Measurements from ENCODE around the gene CNOT8. TPM values are rescaled to one million over a fixed set of nuclear protein-coding genes. Genes with fewer than 3 reads are reported as not detected.

The CNOT8 gene
- total RNA-seq, 4 donors from 2014 or later = 70.3 to 123 (median 88.6) TPM

DNA sequence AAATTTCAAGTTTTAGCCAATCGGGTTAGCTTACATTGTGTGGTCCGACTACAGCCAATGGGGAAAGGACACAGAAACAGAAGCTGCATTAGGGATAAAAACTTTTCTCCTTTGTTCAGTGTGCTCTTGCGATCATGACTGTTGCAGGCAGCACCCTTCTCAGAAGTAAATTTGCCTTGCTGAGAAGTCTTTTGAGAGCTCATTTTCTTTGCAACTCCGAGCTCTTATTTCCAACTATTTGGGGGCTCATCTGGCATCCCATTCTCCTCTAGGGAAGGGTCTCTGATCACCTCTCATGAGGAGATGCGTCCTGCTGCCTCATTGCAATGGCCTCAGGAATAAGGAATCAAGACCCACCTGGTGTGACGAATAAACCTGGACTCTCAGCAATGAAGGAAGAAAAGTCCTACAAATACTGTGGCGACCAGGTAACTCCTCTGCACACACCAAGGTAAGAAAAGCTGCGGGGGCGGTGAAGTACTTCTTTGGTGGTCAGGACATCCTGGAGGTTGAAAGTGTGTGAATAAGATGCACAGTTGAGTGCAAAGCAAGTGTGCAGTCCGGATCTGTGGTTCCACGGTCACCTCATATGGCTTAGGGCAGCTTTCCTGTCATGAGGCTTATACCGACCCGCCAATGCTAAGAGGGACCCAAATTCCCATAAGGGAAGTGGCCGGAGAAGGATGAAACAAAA is 20.4 kb downstream of the CNOT8 start:
- Histone ChIP-seq H3K36me3 (peaks cover 32 to 33% of the 10 kb centered on the region in 2 donors), H3K27ac (no peak overlapping the region), H3K4me3 (replicated peaks in 1 of 3) (no peak overlapping the region), H3K27me3 (no peaks in the 10 kb centered on the region), H3K9me3 (no peaks in the 10 kb centered on the region), H3K4me1 (peaks cover 0 to 7% of the 10 kb centered on the region in 2 donors)
- WGBS, 2 donors = 96 to 97% methylated on average over 14 of the region's 14 CpGs
- intact Hi-C loops (cut with DNase I) = no loop called here
- no peak for TF ChIP-seq POLR2A (IDR thresholded peaks at IDR 0.05)
- TF ChIP-seq, protein P1, sequence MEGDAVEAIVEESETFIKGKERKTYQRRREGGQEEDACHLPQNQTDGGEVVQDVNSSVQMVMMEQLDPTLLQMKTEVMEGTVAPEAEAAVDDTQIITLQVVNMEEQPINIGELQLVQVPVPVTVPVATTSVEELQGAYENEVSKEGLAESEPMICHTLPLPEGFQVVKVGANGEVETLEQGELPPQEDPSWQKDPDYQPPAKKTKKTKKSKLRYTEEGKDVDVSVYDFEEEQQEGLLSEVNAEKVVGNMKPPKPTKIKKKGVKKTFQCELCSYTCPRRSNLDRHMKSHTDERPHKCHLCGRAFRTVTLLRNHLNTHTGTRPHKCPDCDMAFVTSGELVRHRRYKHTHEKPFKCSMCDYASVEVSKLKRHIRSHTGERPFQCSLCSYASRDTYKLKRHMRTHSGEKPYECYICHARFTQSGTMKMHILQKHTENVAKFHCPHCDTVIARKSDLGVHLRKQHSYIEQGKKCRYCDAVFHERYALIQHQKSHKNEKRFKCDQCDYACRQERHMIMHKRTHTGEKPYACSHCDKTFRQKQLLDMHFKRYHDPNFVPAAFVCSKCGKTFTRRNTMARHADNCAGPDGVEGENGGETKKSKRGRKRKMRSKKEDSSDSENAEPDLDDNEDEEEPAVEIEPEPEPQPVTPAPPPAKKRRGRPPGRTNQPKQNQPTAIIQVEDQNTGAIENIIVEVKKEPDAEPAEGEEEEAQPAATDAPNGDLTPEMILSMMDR (IDR thresholded peaks at IDR 0.05) = no peak
- no peak for DNase-seq

DNA sequence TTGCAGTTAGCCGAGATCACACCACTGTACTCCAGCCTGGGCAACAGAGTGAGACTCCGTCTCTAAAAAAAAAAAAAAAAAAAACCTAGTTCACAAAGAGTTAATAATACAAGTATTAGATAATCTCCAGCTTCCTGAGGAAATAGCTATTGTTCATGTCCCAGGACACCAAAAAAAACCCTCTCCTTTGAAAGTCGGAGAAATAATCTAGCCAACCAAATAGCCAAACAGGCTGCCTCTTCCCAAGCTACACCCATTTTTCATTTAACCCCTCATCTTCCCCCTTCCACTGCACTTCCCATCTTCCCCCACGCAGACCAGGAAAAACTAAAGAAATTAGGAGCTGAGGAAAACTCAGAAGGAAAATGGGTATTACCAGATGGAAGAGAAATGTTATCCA is 23.6 kb downstream of the CNOT8 start:
- no peak for TF ChIP-seq POLR2A (IDR thresholded peaks at IDR 0.05)
- TF ChIP-seq, protein P1 (IDR thresholded peaks at IDR 0.05) = no peak
- DNase-seq = no peak
- no peaks in the 10 kb centered on the region for H3K9me3 ChIP-seq
- WGBS, 2 donors = 65 to 70% methylated on average over 4 of the region's 4 CpGs
- intact Hi-C loops (cut with DNase I) = no loop called here
- no peak overlapping the region for H3K4me3 ChIP-seq (replicated peaks in 1 of 3)
- H3K27ac ChIP-seq = no peak overlapping the region
- peaks cover 12 to 14% of the 10 kb centered on the region in 2 donors for H3K36me3 ChIP-seq
- no peaks in the 10 kb centered on the region for H3K4me1 ChIP-seq
- no peaks in the 10 kb centered on the region for H3K27me3 ChIP-seq

DNA sequence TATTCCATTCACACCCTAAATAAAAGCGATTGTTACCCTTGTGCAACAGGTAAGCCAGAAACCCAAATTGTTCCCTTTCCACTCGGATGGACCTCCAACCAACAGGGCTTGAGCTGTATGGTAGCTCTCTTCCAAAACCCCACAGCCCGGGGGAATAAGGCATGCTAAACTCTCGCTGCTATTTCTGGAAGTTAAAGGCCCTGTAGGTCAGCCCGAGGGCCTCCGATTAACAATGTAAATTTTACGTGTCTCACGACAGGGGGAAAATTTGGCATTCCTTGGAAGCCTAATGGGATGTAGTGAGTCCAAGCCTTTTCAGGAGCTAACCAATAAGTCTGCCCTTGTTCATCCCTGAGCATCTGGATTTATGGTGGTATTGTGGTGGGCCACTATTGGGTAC is 26.0 kb downstream of the CNOT8 start:
- H3K4me3 ChIP-seq (replicated peaks in 1 of 3) = no peak overlapping the region
- no peaks in the 10 kb centered on the region for H3K9me3 ChIP-seq
- 89 to 95% methylated on average over 8 of the region's 8 CpGs for WGBS, 2 donors
- intact Hi-C loops (cut with DNase I) = no loop called here
- peaks cover 26 to 33% of the 10 kb centered on the region in 2 donors for H3K36me3 ChIP-seq
- no peaks in the 10 kb centered on the region for H3K4me1 ChIP-seq
- no peaks in the 10 kb centered on the region for H3K27me3 ChIP-seq
- DNase-seq = no peak
- TF ChIP-seq, protein P1 (IDR thresholded peaks at IDR 0.05) = no peak
- TF ChIP-seq POLR2A (IDR thresholded peaks at IDR 0.05) = no peak
- no peak overlapping the region for H3K27ac ChIP-seq

DNA sequence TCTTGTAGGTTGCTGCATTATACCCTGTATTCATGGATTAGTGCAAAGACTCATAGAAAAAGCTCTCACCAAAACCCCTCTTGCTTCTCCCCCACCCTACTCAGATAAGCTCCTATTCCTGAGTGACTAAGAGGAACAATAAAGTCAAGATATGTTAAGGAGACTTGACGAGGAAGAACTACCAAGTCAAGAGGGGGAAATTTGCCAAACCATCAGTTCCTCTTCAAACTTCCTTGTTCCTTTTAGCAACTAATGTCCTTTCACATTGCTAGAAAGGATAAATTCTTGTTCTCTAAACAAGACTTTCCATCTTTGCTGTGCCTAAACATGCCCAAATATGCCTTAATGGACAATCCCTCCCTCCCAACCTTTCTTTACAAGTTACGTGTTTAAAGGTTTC is 27.0 kb downstream of the CNOT8 start:
- Histone ChIP-seq H3K4me3 (replicated peaks in 1 of 3) (no peak overlapping the region), H3K9me3 (no peaks in the 10 kb centered on the region), H3K27ac (no peak overlapping the region), H3K27me3 (no peaks in the 10 kb centered on the region), H3K4me1 (no peaks in the 10 kb centered on the region), H3K36me3 (peaks cover 36 to 40% of the 10 kb centered on the region in 2 donors)
- intact Hi-C loops (cut with DNase I) = no loop called here
- WGBS, 2 donors = 92 to 97% methylated on average over 2 of the region's 2 CpGs
- TF ChIP-seq, protein P1 (IDR thresholded peaks at IDR 0.05) = no peak
- TF ChIP-seq POLR2A (IDR thresholded peaks at IDR 0.05) = no peak
- DNase-seq = no peak

DNA sequence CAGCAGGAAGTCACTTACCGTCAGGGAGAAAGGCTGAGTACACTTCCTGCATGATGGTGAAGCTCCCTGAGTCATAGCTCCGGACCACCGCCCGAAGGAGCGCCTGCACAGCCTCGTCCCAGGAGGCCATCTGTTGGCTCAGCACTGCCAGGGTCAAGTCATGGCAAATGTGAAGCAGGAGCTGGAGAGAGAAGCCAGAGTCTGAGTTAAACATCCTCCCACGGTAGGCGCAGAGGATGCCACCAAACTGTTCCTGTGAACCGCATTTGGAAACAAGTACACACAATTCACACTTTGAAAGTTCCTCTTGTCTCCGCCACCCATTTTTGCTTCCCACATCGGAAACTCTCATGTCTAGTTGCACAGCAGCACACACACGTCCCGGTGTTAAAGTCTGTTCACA is 33.9 kb downstream of the CNOT8 start:
- DNase-seq = no peak
- Histone ChIP-seq H3K4me1 (no peaks in the 10 kb centered on the region), H3K9me3 (no peaks in the 10 kb centered on the region), H3K27me3 (no peaks in the 10 kb centered on the region), H3K36me3 (peaks cover 52 to 76% of the 10 kb centered on the region in 2 donors), H3K27ac (no peak overlapping the region), H3K4me3 (replicated peaks in 1 of 3) (no peak overlapping the region)
- TF ChIP-seq POLR2A (IDR thresholded peaks at IDR 0.05) = no peak
- TF ChIP-seq, protein P1 (IDR thresholded peaks at IDR 0.05) = no peak
- 84 to 92% methylated on average over 10 to 13 of the region's 13 CpGs for WGBS, 2 donors
- intact Hi-C loops (cut with DNase I) = no loop called here
